B cell (primary cell): ENCODE data around the gene TCF7L1. TPM values are rescaled to one million over a fixed set of nuclear protein-coding genes. Genes with fewer than 3 reads are reported as not detected.

ENCODE experiments used
- ATAC-seq: fragments of 200-7000 bp; cut with Tn5 transposase; one replicate; pipeline ENCODE4 v1.10.0; 2021; ENCODE audit warnings: low read depth, mild to moderate bottlenecking, moderate number of reproducible peaks, moderate library complexity
- CTCF ChIA-PET: fragments of 350-600 bp; sonication (Branson Sonifier 250); formaldehyde crosslinking; loops from one replicate; lab custom pipeline; 2021; ENCODE audit warnings: antibody characterized with exemption, inconsistent platforms; lab: Charles Lee
- POLR2A ChIA-PET: fragments of 350-600 bp; sonication (Branson Sonifier 250); formaldehyde crosslinking; loops from one replicate; lab custom pipeline; 2021; ENCODE audit warnings: antibody characterized with exemption; lab: Charles Lee
- DNase-seq: peaks from one replicate; pipeline ENCODE4 v3.0.0; 2013
- H2AFZ ChIP-seq: 2 replicates; pipeline ENCODE4 v1.6.1; 2012; ENCODE audit warnings: mild to moderate bottlenecking, low read depth, low read length; ENCODE audit not compliant: insufficient read depth, poor library complexity, severe bottlenecking
- H3K27ac ChIP-seq, 2 donors: 1 replicate in 1 of 2; 2 replicates in 1 of 2; pipeline ENCODE4 v1.5.1; 2012 to 2013; ENCODE audit warnings: low read length in 2 of 2, mild to moderate bottlenecking in 2 of 2, moderate library complexity in 1 of 2
- H3K27me3 ChIP-seq, 4 experiments: fragments of 200-600 bp in 1 of 4; sonication (generic) in 1 of 4; replicated peaks in 1 of 4; 1 replicate in 2 of 4; 2 replicates in 2 of 4; pipeline versions ENCODE4 v1.6.1 to v1.7.0; 2013 to 2016; ENCODE audit warnings: low read length in 3 of 4, mild to moderate bottlenecking in 2 of 4, mixed read lengths in 1 of 4, moderate library complexity in 1 of 4; ENCODE audit not compliant: insufficient read depth in 4 of 4, control insufficient read depth in 3 of 4; ENCODE audit errors: control extremely low read depth in 1 of 4
- H3K36me3 ChIP-seq, 2 experiments: replicated peaks in 1 of 2; 1 replicate in 1 of 2; 2 replicates in 1 of 2; pipeline versions ENCODE4 v1.6.1 to v1.7.1; 2013; ENCODE audit warnings: low read length in 1 of 2; ENCODE audit not compliant: insufficient read depth in 2 of 2, control insufficient read depth in 1 of 2; ENCODE audit errors: control extremely low read depth in 1 of 2, extremely low read depth in 1 of 2
- H3K4me1 ChIP-seq, 2 donors: fragments of 200-600 bp in 1 of 2; sonication (generic) in 1 of 2; 1 replicate in 1 of 2; 2 replicates in 1 of 2; pipeline versions ENCODE4 v1.5.1 to v1.6.1; 2013 to 2017; ENCODE audit warnings: low read length in 2 of 2; ENCODE audit not compliant: control insufficient read depth in 2 of 2, insufficient read depth in 2 of 2
- H3K4me2 ChIP-seq: replicated peaks from 2 replicates; pipeline ENCODE3; 2012; ENCODE audit warnings: mild to moderate bottlenecking, low read depth, low read length; ENCODE audit not compliant: poor library complexity, severe bottlenecking
- H3K4me3 ChIP-seq, 5 experiments: fragments of 200-600 bp in 1 of 5; sonication (generic) in 1 of 5; 1 replicate in 3 of 5; 2 replicates in 2 of 5; pipeline versions ENCODE4 v1.5.1 to v1.7.0; 2011 to 2016; ENCODE audit warnings: low read length in 4 of 5, mild to moderate bottlenecking in 4 of 5, low read depth in 2 of 5, control low read depth in 1 of 5, moderate library complexity in 1 of 5; ENCODE audit not compliant: insufficient read depth in 1 of 5; ENCODE audit errors: control extremely low read depth in 1 of 5, extremely low read depth in 1 of 5
- H3K79me2 ChIP-seq: fragments of 200-600 bp; sonication (generic); one replicate; pipeline ENCODE4 v1.6.0; 2016; ENCODE audit warnings: low read length; ENCODE audit not compliant: control insufficient read depth, insufficient read depth
- H3K9ac ChIP-seq: fragments of 200-600 bp; sonication (generic); 2 replicates; pipeline ENCODE4 v1.6.1; 2017; ENCODE audit warnings: mild to moderate bottlenecking, low read length, moderate library complexity
- H3K9me3 ChIP-seq, 3 donors: one replicate each; pipeline versions ENCODE4 v1.6.1 to v1.7.1; 2013; ENCODE audit warnings: low read length in 2 of 3; ENCODE audit not compliant: control insufficient read depth in 2 of 3, insufficient read depth in 1 of 3; ENCODE audit errors: control extremely low read depth in 1 of 3
- H4K20me1 ChIP-seq: 2 replicates; pipeline ENCODE4 v1.6.0; 2012; ENCODE audit warnings: mild to moderate bottlenecking, low read length; ENCODE audit not compliant: insufficient read depth, control insufficient read depth, poor library complexity, severe bottlenecking
- H3K27ac Mint-ChIP-seq: one replicate; pipeline ENCODE4 v1.8.0; 2021; ENCODE audit warnings: mixed read lengths
- H3K27me3 Mint-ChIP-seq: one replicate; pipeline ENCODE4 v1.8.0; 2021; ENCODE audit warnings: mixed read lengths
- H3K4me1 Mint-ChIP-seq: one replicate; pipeline ENCODE4 v1.8.0; 2021; ENCODE audit warnings: mixed read lengths
- H3K4me3 Mint-ChIP-seq: one replicate; pipeline ENCODE4 v1.8.0; 2021; ENCODE audit warnings: mixed read lengths
- H3K9me3 Mint-ChIP-seq: one replicate; pipeline ENCODE4 v1.8.0; 2022; ENCODE audit warnings: mixed read lengths; ENCODE audit not compliant: insufficient read depth
- EZH2 ChIP-seq: IDR thresholded peaks from 2 replicates; pipeline ENCODE4 v1.6.1; 2012; ENCODE audit warnings: borderline replicate concordance, low read depth, mild to moderate bottlenecking, moderate library complexity, low read length; ENCODE audit not compliant: insufficient read depth, poor library complexity, severe bottlenecking
- WGBS: methylation state at CpG from one replicate; pipeline ENCODE4 v1.1.5; 2013; ENCODE audit warnings: missing lambda C conversion rate; ENCODE audit not compliant: insufficient coverage; 5-methylcytosine and 5-hydroxymethylcytosine counted together
- intact Hi-C: fragments of 100-400 bp; cut with micrococcal nuclease; formaldehyde crosslinking; loops from one replicate; pipeline ENCODE4 v1.10.0; 2022
- polyA plus RNA-seq: library from polyadenylated mRNA; depleted of rRNA; stranded (reverse); fragments of >200 nt; gene quantifications from 2 replicates; pipeline ENCODE4 v1.2.3, GENCODE V29; 2012
- total RNA-seq, 2 donors: library from RNA; stranded (reverse); fragments of 120-200 nt in 1 of 2; gene quantifications; 1 replicate in 1 of 2; 2 replicates in 1 of 2; pipeline versions ENCODE4 v1.2.3 to v1.2.4, GENCODE V29; 2013 to 2022
- TF ChIP-seq, protein P1 (sequence below): fragments of 200-600 bp; IDR thresholded peaks from one replicate; pipeline ENCODE4 v1.8.0; 2022; ENCODE audit warnings: antibody characterized with exemption, mild to moderate bottlenecking

Gene TCF7L1
- total and polyA plus RNA-seq, 2 donors (not counting 1 experiment from before 2014, with no cell fraction given): 0.67 to 0.81 TPM

DNA sequence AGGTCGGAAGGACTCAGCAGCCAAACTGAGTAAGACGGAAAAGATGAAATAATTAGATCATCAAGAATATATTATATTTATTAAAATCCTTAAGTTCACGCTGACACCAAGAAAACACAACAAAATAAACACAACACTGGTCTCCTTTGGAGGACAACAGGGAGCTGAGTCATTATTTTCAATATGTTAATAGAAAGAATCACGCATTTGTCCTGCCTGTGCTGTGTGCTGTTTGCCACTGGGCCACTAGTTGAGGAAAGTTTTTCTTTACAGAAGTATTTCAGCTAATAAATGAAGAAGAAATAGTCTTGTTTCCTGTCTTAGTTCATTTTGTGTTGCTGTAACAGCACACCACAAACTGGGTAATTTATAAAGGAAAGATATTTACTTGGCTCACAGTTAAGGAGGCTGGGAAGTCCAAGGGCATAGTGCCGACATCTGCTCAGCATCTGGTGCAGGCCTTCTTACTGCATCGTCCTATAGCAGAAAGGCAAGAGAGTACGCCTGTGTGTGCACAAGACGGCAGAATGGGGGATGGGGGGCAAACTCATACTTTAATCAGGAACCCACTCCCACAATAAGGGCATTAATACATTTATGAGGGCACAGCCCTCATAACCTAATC, 88.0 kb downstream of the TCF7L1 start:
- ChIA-PET POLR2A (no interaction called here), CTCF (interaction anchor here (1.6 kb wide), 1 partner anchor 8 kb away, joined by 3 read pairs; no protein-coding TSS in a partner anchor)
- TF ChIP-seq, protein P1, sequence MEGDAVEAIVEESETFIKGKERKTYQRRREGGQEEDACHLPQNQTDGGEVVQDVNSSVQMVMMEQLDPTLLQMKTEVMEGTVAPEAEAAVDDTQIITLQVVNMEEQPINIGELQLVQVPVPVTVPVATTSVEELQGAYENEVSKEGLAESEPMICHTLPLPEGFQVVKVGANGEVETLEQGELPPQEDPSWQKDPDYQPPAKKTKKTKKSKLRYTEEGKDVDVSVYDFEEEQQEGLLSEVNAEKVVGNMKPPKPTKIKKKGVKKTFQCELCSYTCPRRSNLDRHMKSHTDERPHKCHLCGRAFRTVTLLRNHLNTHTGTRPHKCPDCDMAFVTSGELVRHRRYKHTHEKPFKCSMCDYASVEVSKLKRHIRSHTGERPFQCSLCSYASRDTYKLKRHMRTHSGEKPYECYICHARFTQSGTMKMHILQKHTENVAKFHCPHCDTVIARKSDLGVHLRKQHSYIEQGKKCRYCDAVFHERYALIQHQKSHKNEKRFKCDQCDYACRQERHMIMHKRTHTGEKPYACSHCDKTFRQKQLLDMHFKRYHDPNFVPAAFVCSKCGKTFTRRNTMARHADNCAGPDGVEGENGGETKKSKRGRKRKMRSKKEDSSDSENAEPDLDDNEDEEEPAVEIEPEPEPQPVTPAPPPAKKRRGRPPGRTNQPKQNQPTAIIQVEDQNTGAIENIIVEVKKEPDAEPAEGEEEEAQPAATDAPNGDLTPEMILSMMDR: no peak
- no peak for TF ChIP-seq EZH2
- ATAC-seq: no peak
- H3K27ac Mint-ChIP-seq: no peak overlapping the region
- H3K27me3 Mint-ChIP-seq: peaks cover 32% of the 10 kb centered on the region
- Histone ChIP-seq H3K9ac (no peak overlapping the region), H3K4me3 (no peak overlapping the region), H4K20me1 (no peaks in the 10 kb centered on the region), H3K27ac (no peak overlapping the region), H3K36me3 (no peaks in the 10 kb centered on the region), H3K27me3 (peaks cover 0 to 8% (median 0%) of the 10 kb centered on the region in 4 experiments), H3K9me3 (no peaks in the 10 kb centered on the region), H3K79me2 (no peaks in the 10 kb centered on the region), H3K4me1 (no peaks in the 10 kb centered on the region), H3K4me2 (no peak overlapping the region), H2AFZ (no peak overlapping the region)
- intact Hi-C loops: no loop called here
- H3K9me3 Mint-ChIP-seq: no peaks in the 10 kb centered on the region
- WGBS: 100% methylated on average over 1 of the region's 8 CpGs
- DNase-seq: no peak
- H3K4me1 Mint-ChIP-seq: no peaks in the 10 kb centered on the region
- H3K4me3 Mint-ChIP-seq: no peak overlapping the region

DNA sequence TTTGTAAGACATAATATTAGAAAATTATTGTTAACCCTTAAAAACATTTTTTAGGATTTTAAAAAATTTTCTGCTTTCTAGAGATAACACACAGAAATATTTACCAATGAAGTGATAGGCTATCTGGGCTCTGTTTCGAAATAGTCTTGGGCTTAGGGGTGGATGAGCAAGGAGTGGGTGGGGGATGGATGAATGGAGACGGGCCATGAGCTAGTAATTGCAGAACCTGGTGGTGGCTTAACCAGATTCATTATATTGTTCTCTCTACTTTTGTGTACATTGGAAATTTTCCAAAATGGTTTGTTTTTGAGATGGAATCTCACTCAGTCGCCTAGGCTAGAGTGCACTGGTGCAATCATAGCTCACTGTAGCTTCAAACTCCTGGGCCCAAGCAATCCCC, 89.6 kb downstream of the TCF7L1 start:
- CTCF ChIA-PET: no interaction called here
- 80% methylated on average over 1 of the region's 3 CpGs for WGBS
- H3K4me1 ChIP-seq: no peaks in the 10 kb centered on the region
- H2AFZ ChIP-seq: no peak overlapping the region
- H3K27me3 Mint-ChIP-seq: peaks cover 24% of the 10 kb centered on the region
- no peaks in the 10 kb centered on the region for H3K36me3 ChIP-seq
- POLR2A ChIA-PET: no interaction called here
- TF ChIP-seq EZH2: no peak
- TF ChIP-seq, protein P1: no peak
- ATAC-seq (no peak), DNase-seq (no peak)
- no peaks in the 10 kb centered on the region for H3K9me3 ChIP-seq
- H3K27ac ChIP-seq: no peak overlapping the region
- H3K4me2 ChIP-seq: no peak overlapping the region
- no peak overlapping the region for H3K9ac ChIP-seq
- no peak overlapping the region for H3K4me3 Mint-ChIP-seq
- no peaks in the 10 kb centered on the region for H3K9me3 Mint-ChIP-seq
- no peak overlapping the region for H3K27ac Mint-ChIP-seq
- no peaks in the 10 kb centered on the region for H4K20me1 ChIP-seq
- no peaks in the 10 kb centered on the region for H3K79me2 ChIP-seq
- no peaks in the 10 kb centered on the region for H3K27me3 ChIP-seq
- intact Hi-C loops: no loop called here
- H3K4me1 Mint-ChIP-seq: no peaks in the 10 kb centered on the region
- H3K4me3 ChIP-seq: no peak overlapping the region
